NCI-H2196 treated with DMSO at 0.1 percent for 48 hours (cell line): ENCODE data around the gene KRT82.

Experiments
- DNase-seq: peaks from one replicate; lab custom pipeline; 2025; ENCODE audit not compliant: unreplicated experiment; lab: John Stamatoyannopoulos, UW

KRT82 gene

GRCh38 chr12:52436000-52436827, 30.1 kb upstream of the KRT82 start:
- peak; percentile 68 for DNase-seq

- no peak for DNase-seq
Measured at GRCh38 chr12:52435659-52435999, 29.5 kb upstream of the KRT82 start.

GRCh38 chr12:52434760-52435530, 28.8 kb upstream of the KRT82 start:
- DNase-seq: no peak

- peak; percentile 35 for DNase-seq
Measured at GRCh38 chr12:52434081-52434733, 28.1 kb upstream of the KRT82 start, which contains the start of gene KRT75. Gene KRT75 (minus strand): TSS chr12:52434371. CDS start chr12:52434304, 67 bp downstream.

GRCh38 chr12:52433501-52434080, 27.5 kb upstream of the KRT82 start:
- DNase-seq: no peak

GRCh38 chr12:52432559-52433207, 26.5 kb upstream of the KRT82 start:
- no peak for DNase-seq

- DNase-seq: no peak
Measured at GRCh38 chr12:52428121-52428520, 22.0 kb upstream of the KRT82 start.

- DNase-seq: no peak
Measured at GRCh38 chr12:52427083-52427482, 20.9 kb upstream of the KRT82 start.

GRCh38 chr12:52426034-52426433, 19.9 kb upstream of the KRT82 start:
- DNase-seq: no peak

GRCh38 chr12:52425466-52425865, 19.3 kb upstream of the KRT82 start:
- no peak for DNase-seq

- DNase-seq: peak; percentile 24
Measured at GRCh38 chr12:52423661-52424500, 17.7 kb upstream of the KRT82 start.

GRCh38 chr12:52423035-52423434, 16.9 kb upstream of the KRT82 start:
- DNase-seq: no peak

- DNase-seq: no peak
Measured at GRCh38 chr12:52419656-52420055, 13.5 kb upstream of the KRT82 start.

GRCh38 chr12:52418576-52419110, 12.5 kb upstream of the KRT82 start:
- DNase-seq: no peak

- DNase-seq: no peak
Measured at GRCh38 chr12:52417740-52418139, 11.6 kb upstream of the KRT82 start.

- DNase-seq: no peak
Measured at GRCh38 chr12:52416795-52417194, 10.7 kb upstream of the KRT82 start.

- no peak for DNase-seq
Measured at GRCh38 chr12:52415870-52416750, 10.0 kb upstream of the KRT82 start.

GRCh38 chr12:52414936-52415335, 8.8 kb upstream of the KRT82 start:
- no peak for DNase-seq
